ENCODE measurements around the gene HPSE2. TPM values are rescaled to one million over a fixed set of nuclear protein-coding genes. Genes with fewer than 3 reads are reported as not detected.
A peak's percentile ranks its signal among the peaks of the same experiment; 100 is the strongest.

The HPSE2 gene
- total and polyA plus RNA-seq, 2 experiments from 2014 or later, result not detected

DNA sequence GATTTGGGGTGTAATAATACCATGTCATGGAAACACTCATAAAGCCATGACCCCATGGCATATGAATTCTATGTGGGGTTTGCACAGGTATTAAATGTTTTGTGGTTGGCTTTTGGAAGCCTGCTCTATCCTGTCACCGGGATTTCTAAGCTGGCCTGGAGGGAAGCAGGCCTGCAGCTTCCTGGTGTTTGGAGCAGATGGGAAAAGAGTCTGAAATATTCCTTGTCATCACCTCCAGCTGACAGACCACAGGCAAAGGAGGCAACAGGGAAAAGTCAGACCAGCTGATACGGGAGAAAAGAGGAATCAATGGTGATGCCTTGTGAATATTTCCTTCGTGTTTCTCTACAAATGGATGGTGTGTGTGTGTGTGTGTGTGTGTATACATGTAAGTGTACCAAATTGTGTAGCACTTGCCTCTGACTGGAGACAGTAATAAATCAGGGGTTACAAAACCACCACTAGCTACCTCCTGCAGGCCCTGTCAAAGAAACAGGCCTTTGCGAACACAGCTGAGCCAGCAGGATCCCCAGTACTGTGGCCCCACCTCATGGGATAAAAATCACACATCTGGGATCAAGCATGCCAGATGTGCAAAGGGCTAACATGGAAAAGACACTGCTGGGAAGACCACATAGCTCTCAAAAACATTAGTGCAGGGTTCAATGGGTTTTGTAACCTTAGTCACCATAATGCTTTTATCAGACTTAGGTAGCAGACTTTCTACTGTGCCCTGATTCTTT, 668.1 kb downstream of the HPSE2 start:
- no peaks in the 10 kb centered on the region for H4K20me1 ChIP-seq (ENCODE audit: insufficient read depth)
- H3F3A ChIP-seq (ENCODE audit: insufficient read depth), result 0 out of 2 replicates have a peak, but pooled peaks cover 5% of the 10 kb centered on the region
- no peak for DNase-seq
- no peaks in the 10 kb centered on the region for H3K9me3 ChIP-seq (ENCODE audit: low read depth)
- no peaks in the 10 kb centered on the region for H3K79me2 ChIP-seq (ENCODE audit: insufficient read depth)
- H3K27ac ChIP-seq, result no peak overlapping the region
- WGBS, 2 experiments (ENCODE audit: low coverage in 1 of 2, low lambda C conversion rate in 2 of 2, missing lambda C conversion rate in 2 of 2), result 24 to 27% methylated on average over 4 of the region's 4 CpGs
- H3K9ac ChIP-seq, result no peak overlapping the region
- no peak for TF ChIP-seq EZH2 (IDR thresholded peaks at IDR 0.05; ENCODE audit: insufficient read depth, poor library complexity, severe bottlenecking)
- no peak for TF ChIP-seq EZH2phosphoT487 (IDR thresholded peaks at IDR 0.05; ENCODE audit: insufficient read depth, low read depth)
- H3K9me2 ChIP-seq (ENCODE audit: insufficient read depth), result no peaks in the 10 kb centered on the region
- no peaks in the 10 kb centered on the region for H3K36me3 ChIP-seq (ENCODE audit: low read depth)
- H3K27me3 ChIP-seq (replicated peaks; ENCODE audit: insufficient read depth), result no peaks in the 10 kb centered on the region
- no peak overlapping the region for H3K4me2 ChIP-seq (ENCODE audit: unreplicated experiment)
- no peak overlapping the region for H3K4me3 ChIP-seq
- in situ Hi-C loops (cut with MboI), result no loop called here
- H2AFZ ChIP-seq, result no peak overlapping the region
- H3K4me1 ChIP-seq (ENCODE audit: insufficient read depth), result peaks cover 6% of the 10 kb centered on the region; the same call in 1 of the 2 replicates

- in situ Hi-C loops (cut with MboI), result no loop called here
- H3F3A ChIP-seq (ENCODE audit: insufficient read depth), result 0 out of 2 replicates have a peak, but pooled peaks cover 5% of the 10 kb centered on the region
- TF ChIP-seq EZH2phosphoT487 (IDR thresholded peaks at IDR 0.05; ENCODE audit: insufficient read depth, low read depth), result no peak
- TF ChIP-seq EZH2 (IDR thresholded peaks at IDR 0.05; ENCODE audit: insufficient read depth, poor library complexity, severe bottlenecking), result no peak
These were observed 671.8 kb downstream of the HPSE2 start for GRCh38 chr10:98563811-98564210.

DNA sequence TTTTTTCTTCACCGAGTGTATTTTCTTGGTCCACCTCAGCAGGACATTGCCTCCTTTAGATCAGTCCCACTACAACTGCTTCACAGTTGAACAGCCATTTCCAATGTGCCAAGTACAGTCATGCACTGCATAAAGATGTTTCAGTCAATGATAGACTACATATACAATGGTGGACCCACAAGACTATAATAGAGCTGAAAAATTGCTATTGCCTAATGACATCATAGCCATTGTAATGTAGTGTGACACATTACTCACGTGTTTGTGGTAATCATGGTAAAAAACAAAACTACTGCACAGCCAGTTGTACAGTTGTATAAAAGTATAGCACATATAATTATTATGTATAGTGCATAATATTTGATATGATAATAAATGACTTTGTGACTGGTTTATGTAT, 675.1 kb downstream of the HPSE2 start:
- WGBS, 2 experiments (ENCODE audit: low coverage in 1 of 2, low lambda C conversion rate in 2 of 2, missing lambda C conversion rate in 2 of 2), result 54 to 56% methylated on average over 2 of the region's 2 CpGs
- Histone ChIP-seq H3K4me1 (ENCODE audit: insufficient read depth) (peaks cover 11% of the 10 kb centered on the region), H3K9ac (no peak overlapping the region), H3K79me2 (ENCODE audit: insufficient read depth) (no peaks in the 10 kb centered on the region), H3K4me3 (no peak overlapping the region), H3K9me2 (ENCODE audit: insufficient read depth) (no peaks in the 10 kb centered on the region), H4K20me1 (ENCODE audit: insufficient read depth) (no peaks in the 10 kb centered on the region), H3K4me2 (ENCODE audit: unreplicated experiment) (no peak overlapping the region), H3K9me3 (ENCODE audit: low read depth) (no peaks in the 10 kb centered on the region), H3F3A (ENCODE audit: insufficient read depth) (0 out of 2 replicates have a peak, but pooled peaks cover 5% of the 10 kb centered on the region), H3K36me3 (ENCODE audit: low read depth) (no peaks in the 10 kb centered on the region), H3K27me3 (replicated peaks; ENCODE audit: insufficient read depth) (no peaks in the 10 kb centered on the region), H3K27ac (no peak overlapping the region), H2AFZ (no peak overlapping the region)
- no peak for TF ChIP-seq EZH2phosphoT487 (IDR thresholded peaks at IDR 0.05; ENCODE audit: insufficient read depth, low read depth)
- TF ChIP-seq EZH2 (IDR thresholded peaks at IDR 0.05; ENCODE audit: insufficient read depth, poor library complexity, severe bottlenecking), result no peak
- in situ Hi-C loops (cut with MboI), result no loop called here
- DNase-seq, result peak; percentile 49

More at GRCh38 chr10:98563811-98564210, 671.8 kb downstream of the HPSE2 start:
- no peak overlapping the region for H2AFZ ChIP-seq
- H3K9me2 ChIP-seq (ENCODE audit: insufficient read depth), result no peaks in the 10 kb centered on the region
- 67 to 75% methylated on average over 2 of the region's 2 CpGs for WGBS, 2 experiments (ENCODE audit: low coverage in 1 of 2, low lambda C conversion rate in 2 of 2, missing lambda C conversion rate in 2 of 2)
- no peaks in the 10 kb centered on the region for H3K36me3 ChIP-seq (ENCODE audit: low read depth)
- no peak overlapping the region for H3K4me3 ChIP-seq
- H3K27me3 ChIP-seq (replicated peaks; ENCODE audit: insufficient read depth), result no peaks in the 10 kb centered on the region
- DNase-seq, result no peak
- no peak overlapping the region for H3K4me2 ChIP-seq (ENCODE audit: unreplicated experiment)
- H3K9me3 ChIP-seq (ENCODE audit: low read depth), result no peaks in the 10 kb centered on the region
- no peak overlapping the region for H3K9ac ChIP-seq
- no peaks in the 10 kb centered on the region for H3K79me2 ChIP-seq (ENCODE audit: insufficient read depth)
- H3K27ac ChIP-seq, result no peak overlapping the region
- peaks cover 3% of the 10 kb centered on the region; the same call in 1 of the 2 replicates for H3K4me1 ChIP-seq (ENCODE audit: insufficient read depth)
- H4K20me1 ChIP-seq (ENCODE audit: insufficient read depth), result no peaks in the 10 kb centered on the region

DNA sequence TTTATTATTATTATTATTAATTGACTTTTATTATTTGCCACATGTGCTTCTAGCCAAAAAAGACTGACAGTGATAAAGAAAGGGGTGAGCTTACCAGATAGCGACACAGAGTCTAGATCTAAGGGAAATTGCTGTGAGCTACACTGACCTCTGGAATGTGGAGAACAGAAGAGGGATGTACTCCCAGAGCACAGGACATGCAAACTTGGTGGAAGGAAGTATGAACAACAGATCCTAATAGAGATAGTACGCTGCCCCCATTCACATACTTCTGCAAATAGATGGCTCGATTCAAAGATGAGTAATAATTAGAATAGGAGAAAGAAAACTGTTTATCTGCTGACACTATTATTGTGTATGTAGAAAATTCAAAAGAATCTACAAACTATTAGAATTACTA, 679.6 kb downstream of the HPSE2 start:
- H3K27me3 ChIP-seq (replicated peaks; ENCODE audit: insufficient read depth), result no peaks in the 10 kb centered on the region
- H3K79me2 ChIP-seq (ENCODE audit: insufficient read depth), result no peaks in the 10 kb centered on the region
- H3K9me3 ChIP-seq (ENCODE audit: low read depth), result no peaks in the 10 kb centered on the region
- no peaks in the 10 kb centered on the region for H3K9me2 ChIP-seq (ENCODE audit: insufficient read depth)
- 42 to 52% methylated on average over 3 of the region's 3 CpGs for WGBS, 2 experiments (ENCODE audit: low coverage in 1 of 2, low lambda C conversion rate in 2 of 2, missing lambda C conversion rate in 2 of 2)
- in situ Hi-C loops (cut with MboI), result no loop called here
- DNase-seq, result peak; percentile 50
- no peaks in the 10 kb centered on the region for H4K20me1 ChIP-seq (ENCODE audit: insufficient read depth)
- H2AFZ ChIP-seq, result 0 out of 2 replicates have a peak overlapping the region, but pooled peaks have one; percentile 8
- TF ChIP-seq EZH2phosphoT487 (IDR thresholded peaks at IDR 0.05; ENCODE audit: insufficient read depth, low read depth), result no peak
- no peak for TF ChIP-seq EZH2 (IDR thresholded peaks at IDR 0.05; ENCODE audit: insufficient read depth, poor library complexity, severe bottlenecking)
- no peaks in the 10 kb centered on the region for H3K36me3 ChIP-seq (ENCODE audit: low read depth)
- H3K4me1 ChIP-seq (ENCODE audit: insufficient read depth), result peaks cover 18% of the 10 kb centered on the region
- no peaks in the 10 kb centered on the region for H3F3A ChIP-seq (ENCODE audit: insufficient read depth)
- no peak overlapping the region for H3K27ac ChIP-seq
- H3K9ac ChIP-seq, result no peak overlapping the region
- peak overlapping the region; percentile 1 for H3K4me2 ChIP-seq (ENCODE audit: unreplicated experiment)
- H3K4me3 ChIP-seq, result no peak overlapping the region

All from GM23248 (cell line).